Heart left ventricle (tissue), 16 donors: Measurements from ENCODE around the gene P2RY14. TPM values are rescaled to one million over a fixed set of nuclear protein-coding genes. Genes with fewer than 3 reads are reported as not detected.
"Not testable (repeated sequence)": the region's sequence is repeated elsewhere in the genome, so short reads cannot be mapped to it uniquely, and the experiment has no call there.

ENCODE experiments used
- ATAC-seq, 4 donors: fragments of 200-7000 bp; cut with Tn5 transposase; one replicate each; pipeline ENCODE4 v1.9.1; 2020 to 2022; ENCODE audit warnings: moderate library complexity in 4 of 4, mild to moderate bottlenecking in 3 of 4, moderate number of reproducible peaks in 1 of 4
- DNase-seq, 5 donors: peaks; one replicate each; pipeline ENCODE4 v3.0.0-alpha.2; 2020
- H3K27ac ChIP-seq, 12 donors: fragments of 200-600 bp; sonication (generic) in 4 of 12; one replicate each; pipeline versions ENCODE4 v1.5.0 to v1.8.0; 2016 to 2022; ENCODE audit warnings: mild to moderate bottlenecking in 2 of 12
- H3K27me3 ChIP-seq, 9 donors: fragments of 200-600 bp; sonication (generic) in 2 of 9; one replicate each; pipeline versions ENCODE4 v1.5.1 to v1.8.0; 2016 to 2022; ENCODE audit warnings: mild to moderate bottlenecking in 3 of 9
- H3K36me3 ChIP-seq, 9 donors: fragments of 200-600 bp; sonication (generic) in 2 of 9; one replicate each; pipeline versions ENCODE4 v1.5.0 to v1.8.0; 2018 to 2022; ENCODE audit warnings: mild to moderate bottlenecking in 2 of 9
- H3K4me1 ChIP-seq, 12 donors: fragments of 200-600 bp; sonication (generic) in 4 of 12; one replicate each; pipeline versions ENCODE4 v1.5.0 to v1.8.0; 2016 to 2022; ENCODE audit warnings: mild to moderate bottlenecking in 3 of 12
- H3K4me3 ChIP-seq, 12 donors: fragments of 200-600 bp; sonication (generic) in 4 of 12; one replicate each; pipeline versions ENCODE4 v1.5.0 to v1.8.0; 2017 to 2022; ENCODE audit warnings: mild to moderate bottlenecking in 9 of 12, moderate library complexity in 4 of 12
- H3K9me3 ChIP-seq, 12 donors: fragments of 200-600 bp; sonication (generic) in 4 of 12; one replicate each; pipeline versions ENCODE4 v1.5.0 to v1.8.0; 2016 to 2022; ENCODE audit warnings: mild to moderate bottlenecking in 1 of 12
- CTCF ChIP-seq, 12 donors: fragments of 200-600 bp; sonication (generic) in 4 of 12; IDR thresholded peaks; one replicate each; pipeline versions ENCODE4 v1.5.0 to v1.8.0; 2018 to 2022; ENCODE audit warnings: antibody characterized with exemption in 12 of 12, mild to moderate bottlenecking in 5 of 12
- POLR2A ChIP-seq, 2 donors: fragments of 450-650 bp; IDR thresholded peaks; one replicate each; pipeline ENCODE4 v1.6.1; 2017; ENCODE audit warnings: antibody characterized with exemption in 2 of 2, mild to moderate bottlenecking in 2 of 2, moderate library complexity in 2 of 2
- WGBS, 4 donors: extraction: QIAGEN DNeasy Blood & Tissue Kit in 2 of 4; methylation state at CpG; one replicate each; pipeline versions ENCODE4 v1.1.5 to v1.1.7; 2013 to 2018; 5-methylcytosine and 5-hydroxymethylcytosine counted together
- intact Hi-C, 10 donors: fragments of 100-400 bp; cut with DNase I; formaldehyde crosslinking; loops; one replicate each; pipeline versions ENCODE4 v1.11.1 to v1.14.2; 2022
- polyA plus RNA-seq, 2 donors: library from polyadenylated mRNA; stranded (reverse); fragments of 200-250 nt; gene quantifications; one replicate each; pipeline ENCODE4 v1.2.3, GENCODE V29; 2013
- total RNA-seq, 9 donors: library from RNA; depleted of rRNA in 2 of 9; stranded (reverse); fragments of >200 nt in 2 of 9; fragmentation: NEBNext Ultra II Directional in 3 of 9; extraction: Animal tissue kit (Norgen Biotek cat#: 25700) in 3 of 9; gene quantifications; one replicate each; pipeline versions ENCODE4 v1.1.0 to v1.2.4, GENCODE V29; 2016 to 2023
- donor health status: ischemic (EF 13 %, LVEDD 7.1; RV severe dilation, severe dysfunction).
- donor health status: healthy with polysubstance abuse.
- donor health status: DM: no; HTN: yes; CAD: no.
- donor health status: DM: no; HTN: no; CAD: no.
- donor health status: ischemic (EF 25% LVEDD 6.9; RV normal size, moderate dysfunction).
- donor health status: ischemic (EF 25% LVEDD 5.7; RV mildly dilated, moderate dysfunction).
- donor health status: healthy.
- donor health status: DM: yes; HTN: yes; CAD: no.
- donor health status: ischemic (EF 35%, LVEDD 5.7; RV mildly dilated, moderate dysfunction).
- donor health status: nonischemic (EF 11% LVEDD 7.7; RV severe dilation, severe dysfunction).
- donor health status: DM: yes; HTN: yes; CAD: no.
- donor health status: PGD.
- donor health status: ischemic (EF 29% LVEDD 5.4; RV normal size, mild dysfunction).
- donor health status: nonischemic (EF 23%, LVEDD 6.1; RV moderate dilation, normal function).

The P2RY14 gene
- total and polyA plus RNA-seq, 11 donors = 0.75 to 8.4 (median 3.2) TPM

GRCh38 chr3:151236316-151236715, 42.0 kb downstream of the P2RY14 start:
- ATAC-seq (no peak), DNase-seq (no peak)
- Histone ChIP-seq H3K4me3 (no peak overlapping the region), H3K27me3 (no peaks in the 10 kb centered on the region), H3K27ac (peak overlapping the region in 1 of 12 donors; percentile 49), H3K36me3 (no peaks in the 10 kb centered on the region), H3K9me3 (no peaks in the 10 kb centered on the region), H3K4me1 (peaks cover 0 to 11% (median 0%) of the 10 kb centered on the region in 12 donors)
- intact Hi-C loops = no loop called here
- WGBS, 4 donors = 51 to 70% (median 59%) methylated on average over 2 of the region's 2 CpGs
- TF ChIP-seq POLR2A (IDR thresholded peaks at IDR 0.05) (no peak), CTCF (IDR thresholded peaks at IDR 0.05) (no peak)

GRCh38 chr3:151234825-151235224, 43.5 kb downstream of the P2RY14 start:
- Histone ChIP-seq H3K4me1 (peaks cover 0 to 25% (median 1%) of the 10 kb centered on the region in 12 donors), H3K27ac (peak overlapping the region in 1 of 12 donors; percentile 49), H3K27me3 (no peaks in the 10 kb centered on the region), H3K4me3 (no peak overlapping the region), H3K36me3 (no peaks in the 10 kb centered on the region), H3K9me3 (no peaks in the 10 kb centered on the region)
- DNase-seq (no peak), ATAC-seq (no peak)
- intact Hi-C loops = no loop called here
- no peak for TF ChIP-seq CTCF (IDR thresholded peaks at IDR 0.05)
- TF ChIP-seq POLR2A (IDR thresholded peaks at IDR 0.05) = no peak
- WGBS, 4 donors = 87 to 93% (median 90%) methylated on average over 6 of the region's 6 CpGs

DNA sequence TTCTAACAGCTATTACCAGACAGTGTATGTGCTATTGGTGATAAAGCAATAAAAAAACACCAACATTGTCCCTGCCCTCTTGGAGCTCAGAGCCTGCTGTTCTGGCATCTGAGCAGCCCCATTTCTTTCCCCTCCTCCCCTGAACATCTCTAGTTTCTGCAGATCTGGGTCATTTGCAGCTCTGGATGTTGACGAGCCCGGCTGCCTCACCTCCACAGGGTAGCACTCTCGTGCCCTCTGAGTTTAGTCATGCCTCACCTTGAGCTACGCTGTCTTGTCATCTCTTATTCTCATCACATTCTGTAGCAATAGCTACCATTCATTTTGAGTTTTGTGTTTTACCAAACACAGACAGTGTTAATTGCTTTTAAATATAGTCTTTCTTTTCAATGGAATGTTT, 45.4 kb downstream of the P2RY14 start:
- peaks cover 0 to 36% (median 9%) of the 10 kb centered on the region in 12 donors for H3K4me1 ChIP-seq
- ATAC-seq (no peak), DNase-seq (no peak)
- no peak overlapping the region for H3K4me3 ChIP-seq
- H3K9me3 ChIP-seq = no peaks in the 10 kb centered on the region
- H3K27me3 ChIP-seq = no peaks in the 10 kb centered on the region
- H3K27ac ChIP-seq = peak overlapping the region in 1 of 12 donors; percentile 16
- intact Hi-C loops = no loop called here
- no peaks in the 10 kb centered on the region for H3K36me3 ChIP-seq
- 87 to 93% (median 90%) methylated on average over 4 of the region's 4 CpGs for WGBS, 4 donors
- TF ChIP-seq CTCF (IDR thresholded peaks at IDR 0.05) (no peak), POLR2A (IDR thresholded peaks at IDR 0.05) (no peak)

GRCh38 chr3:151232403-151232802, 45.9 kb downstream of the P2RY14 start:
- intact Hi-C loops, ATAC-seq, H3K27me3 ChIP-seq, H3K4me3 ChIP-seq, H3K36me3 ChIP-seq, H3K9me3 ChIP-seq, H3K27ac ChIP-seq, DNase-seq: not testable (repeated sequence)
- peaks cover 0 to 42% (median 13%) of the 10 kb centered on the region in 12 donors for H3K4me1 ChIP-seq

- peak overlapping the region in 8 of 12 donors; percentile 3 to 50 (median 24) for H3K27ac ChIP-seq
- WGBS, 4 donors = 44 to 57% (median 48%) methylated on average over 4 of the region's 4 CpGs
- H3K36me3 ChIP-seq = no peaks in the 10 kb centered on the region
- TF ChIP-seq POLR2A (IDR thresholded peaks at IDR 0.05) = no peak
- TF ChIP-seq CTCF (IDR thresholded peaks at IDR 0.05) = no peak
- no peaks in the 10 kb centered on the region for H3K9me3 ChIP-seq
- H3K4me3 ChIP-seq = peak overlapping the region in 2 of 12 donors; percentile 2 to 10
- DNase-seq (no peak), ATAC-seq (no peak)
- H3K27me3 ChIP-seq = no peaks in the 10 kb centered on the region
- peaks cover 0 to 46% (median 14%) of the 10 kb centered on the region in 12 donors for H3K4me1 ChIP-seq
- intact Hi-C loops = no loop called here
Observed at GRCh38 chr3:151230646-151231045, 47.7 kb downstream of the P2RY14 start.
